ENCODE results near the gene SCAMP2.
"Not testable (repeated sequence)": the region's sequence is repeated elsewhere in the genome, so short reads cannot be mapped to it uniquely, and the experiment has no call there.

The SCAMP2 gene

GRCh38 chr15:74873036-74873755 is at the start of gene SCAMP2:
TSS of gene SCAMP2 (minus strand) at chr15:74873365. CDS start at chr15:74873255, 110 bp downstream.
- DNase-seq (ENCODE audit: low read depth in 2 of 2): peak; percentile 76 to 78

- no peak for DNase-seq (ENCODE audit: low read depth in 2 of 2)
Observed at GRCh38 chr15:74920456-74920855, 47.3 kb upstream of the SCAMP2 start.

- no peak for DNase-seq (ENCODE audit: low read depth in 2 of 2)
Observed at GRCh38 chr15:74917676-74918075, 44.5 kb upstream of the SCAMP2 start.

- DNase-seq (ENCODE audit: low read depth in 2 of 2): not testable (repeated sequence)
Observed at GRCh38 chr15:74913799-74914198, 40.6 kb upstream of the SCAMP2 start.

- no peak for DNase-seq (ENCODE audit: low read depth in 2 of 2)
Observed at GRCh38 chr15:74913041-74913440, 39.9 kb upstream of the SCAMP2 start.

- DNase-seq (ENCODE audit: low read depth in 2 of 2): no peak
Observed at GRCh38 chr15:74908635-74909034, 35.5 kb upstream of the SCAMP2 start.

- DNase-seq (ENCODE audit: low read depth in 2 of 2): no peak
Observed at GRCh38 chr15:74907163-74907870, 34.2 kb upstream of the SCAMP2 start.

GRCh38 chr15:74906450-74907162 is 33.4 kb upstream of the SCAMP2 start, which contains the start of gene FAM219B:
TSS of gene FAM219B (minus strand) at chr15:74906851. CDS start at chr15:74906800, 51 bp downstream.
- peak; percentile 54 to 57 for DNase-seq (ENCODE audit: low read depth in 2 of 2)

- DNase-seq (ENCODE audit: low read depth in 2 of 2): no peak
Observed at GRCh38 chr15:74906067-74906449, 32.9 kb upstream of the SCAMP2 start.

GRCh38 chr15:74904190-74904805 is 31.1 kb upstream of the SCAMP2 start:
- no peak for DNase-seq (ENCODE audit: low read depth in 2 of 2)

GRCh38 chr15:74903676-74904075 is 30.5 kb upstream of the SCAMP2 start:
- no peak for DNase-seq (ENCODE audit: low read depth in 2 of 2)

- DNase-seq (ENCODE audit: low read depth in 2 of 2): no peak
Observed at GRCh38 chr15:74902295-74903075, 29.3 kb upstream of the SCAMP2 start.

- peak; percentile 32 to 42 for DNase-seq (ENCODE audit: low read depth in 2 of 2)
Observed at GRCh38 chr15:74901612-74902063, 28.5 kb upstream of the SCAMP2 start.

GRCh38 chr15:74897300-74897701 is 24.1 kb upstream of the SCAMP2 start:
- no peak for DNase-seq (ENCODE audit: low read depth in 2 of 2)

GRCh38 chr15:74896316-74896715 is 23.2 kb upstream of the SCAMP2 start:
- DNase-seq (ENCODE audit: low read depth in 2 of 2): no peak

- no peak for DNase-seq (ENCODE audit: low read depth in 2 of 2)
Observed at GRCh38 chr15:74895830-74896229, 22.7 kb upstream of the SCAMP2 start.

- not testable (repeated sequence) for DNase-seq (ENCODE audit: low read depth in 2 of 2)
Observed at GRCh38 chr15:74894383-74894782, 21.2 kb upstream of the SCAMP2 start.

GRCh38 chr15:74893627-74894026 is 20.5 kb upstream of the SCAMP2 start:
- no peak for DNase-seq (ENCODE audit: low read depth in 2 of 2)

- DNase-seq (ENCODE audit: low read depth in 2 of 2): no peak
Observed at GRCh38 chr15:74892931-74893330, 19.8 kb upstream of the SCAMP2 start.

GRCh38 chr15:74892313-74892712 is 19.1 kb upstream of the SCAMP2 start:
- no peak for DNase-seq (ENCODE audit: low read depth in 2 of 2)

- DNase-seq (ENCODE audit: low read depth in 2 of 2): no peak
Observed at GRCh38 chr15:74891469-74891868, 18.3 kb upstream of the SCAMP2 start.
